Memory B cell (primary cell): Measurements from ENCODE around the gene DGKD.
A peak's percentile ranks its signal among the peaks of the same experiment; 100 is the strongest.

ENCODE experiments used
- ATAC-seq: fragments of 150-1000 bp; cut with Tn5 transposase; 2 replicates; pipeline ENCODE4 v1.10.0; 2021; ENCODE audit warnings: low read depth, mild to moderate bottlenecking, moderate library complexity
- DNase-seq, 2 donors: peaks; one replicate each; pipeline ENCODE4 v3.0.0; 2022; ENCODE audit warnings: low spot score in 2 of 2
- H3K27ac Mint-ChIP-seq: one replicate; pipeline ENCODE4 v1.8.0; 2022; ENCODE audit warnings: mild to moderate bottlenecking, moderate library complexity, mixed read lengths
- H3K27me3 Mint-ChIP-seq: one replicate; pipeline ENCODE4 v1.8.0; 2022; ENCODE audit warnings: mixed read lengths
- H3K36me3 Mint-ChIP-seq: one replicate; pipeline ENCODE4 v1.8.0; 2022; ENCODE audit warnings: mild to moderate bottlenecking, mixed read lengths
- H3K4me1 Mint-ChIP-seq: one replicate; pipeline ENCODE4 v1.8.0; 2022; ENCODE audit warnings: mixed read lengths
- H3K4me3 Mint-ChIP-seq: one replicate; pipeline ENCODE4 v1.8.0; 2022; ENCODE audit warnings: mild to moderate bottlenecking, moderate library complexity, mixed read lengths
- H3K9me3 Mint-ChIP-seq: one replicate; pipeline ENCODE4 v1.8.0; 2022; ENCODE audit warnings: mixed read lengths

DGKD gene

DNA sequence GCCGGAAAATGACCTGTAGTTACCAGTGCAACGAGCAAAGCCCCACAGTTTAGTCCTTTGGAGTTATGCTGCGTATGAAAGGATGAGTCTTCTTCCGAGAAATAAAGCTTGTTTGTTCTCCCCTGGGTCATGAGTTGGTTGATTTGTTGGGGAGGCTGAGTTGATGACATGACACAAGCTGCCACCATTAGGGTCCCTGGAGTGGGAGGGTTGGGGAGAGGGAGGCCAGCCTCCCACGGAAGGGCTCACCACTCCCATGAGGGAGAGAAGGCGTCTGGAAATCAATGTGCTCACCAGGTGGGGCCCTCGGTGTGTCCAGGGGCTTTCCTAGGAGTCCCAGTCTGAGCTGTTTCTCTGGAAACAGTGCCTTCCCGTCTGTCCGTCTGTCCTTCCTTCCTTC is 7.4 kb upstream of the DGKD start:
- DNase-seq (no peak), ATAC-seq (no peak)
- Mint-ChIP-seq H3K27me3 (no peaks in the 10 kb centered on the region), H3K36me3 (no peaks in the 10 kb centered on the region), H3K4me1 (peaks cover 41% of the 10 kb centered on the region), H3K9me3 (no peaks in the 10 kb centered on the region), H3K4me3 (no peak overlapping the region), H3K27ac (no peak overlapping the region)

DNA sequence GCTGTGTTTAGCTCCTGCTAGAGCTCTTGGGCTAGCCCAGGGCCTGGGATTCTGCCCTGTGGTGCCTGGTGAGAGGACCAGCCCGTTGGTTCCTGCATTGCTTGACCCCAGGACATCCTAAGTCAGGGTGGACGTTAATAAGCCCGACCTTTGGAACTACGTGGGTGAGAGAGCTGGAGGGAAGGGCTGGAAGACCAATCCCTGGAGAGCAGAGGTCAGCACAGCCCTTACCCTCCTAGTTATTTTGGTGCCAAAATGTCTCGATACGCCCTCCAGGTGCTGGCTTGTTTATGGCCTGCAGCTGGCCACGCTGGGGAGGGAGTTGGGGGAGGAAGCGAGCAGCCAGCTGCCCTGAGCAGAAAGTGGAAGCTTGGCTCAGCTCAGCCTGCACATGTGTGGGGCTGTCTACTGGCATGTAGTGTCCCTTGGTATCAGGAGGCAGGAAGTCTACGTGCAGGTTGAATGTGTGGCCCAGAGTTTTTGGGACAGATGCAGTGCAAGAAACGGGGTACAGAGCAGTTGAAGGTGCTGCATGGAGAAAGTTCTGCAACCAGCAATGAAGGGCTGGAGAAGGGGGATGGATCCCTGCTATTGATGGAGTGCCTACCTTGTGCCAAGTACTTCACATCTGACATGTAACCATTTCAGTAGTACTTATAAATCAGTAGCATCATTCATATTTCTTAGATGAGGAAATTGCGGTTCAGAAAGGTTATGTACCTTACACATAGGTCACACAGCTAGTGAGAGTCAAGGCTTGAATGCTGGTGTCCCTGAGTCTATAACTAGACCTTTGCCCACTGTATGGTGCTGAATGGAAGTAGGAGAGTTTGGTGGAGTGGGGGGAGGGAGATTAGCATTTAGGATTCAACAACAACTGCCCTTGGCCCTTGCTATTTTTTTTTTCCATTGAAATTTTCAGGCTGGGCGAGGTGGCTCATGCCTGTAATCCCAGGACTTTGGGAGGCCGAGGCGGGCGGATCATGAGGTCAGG is 5.0 kb upstream of the DGKD start:
- peak overlapping the region; percentile 48 for H3K4me3 Mint-ChIP-seq
- DNase-seq (peak in 1 of 2 donors; percentile 39), ATAC-seq (peak; percentile 58)
- H3K27me3 Mint-ChIP-seq, result no peaks in the 10 kb centered on the region
- H3K36me3 Mint-ChIP-seq, result peaks cover 5% of the 10 kb centered on the region
- H3K4me1 Mint-ChIP-seq, result peaks cover 58% of the 10 kb centered on the region
- H3K9me3 Mint-ChIP-seq, result no peaks in the 10 kb centered on the region
- peak overlapping the region; percentile 12 for H3K27ac Mint-ChIP-seq

DNA sequence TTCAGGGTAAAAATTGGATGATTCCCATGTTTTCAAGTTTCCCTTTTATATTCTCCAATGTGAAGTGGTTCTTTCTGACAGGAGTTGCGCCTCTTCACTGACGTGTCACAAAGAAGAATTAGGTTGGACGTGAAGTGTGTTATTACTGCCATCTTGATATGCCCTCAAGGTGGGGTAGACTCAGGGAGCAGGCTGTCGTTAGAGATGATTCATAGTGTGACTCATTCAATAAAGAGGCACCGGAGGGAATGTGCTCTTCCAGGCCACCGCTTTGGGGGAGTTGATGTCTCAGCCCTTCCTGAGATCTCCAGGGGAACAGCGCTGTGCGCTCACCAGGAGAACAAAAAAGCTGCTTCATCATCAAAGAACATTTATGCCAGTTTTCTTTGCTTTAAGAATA is 3.6 kb upstream of the DGKD start:
- peaks cover 60% of the 10 kb centered on the region for H3K4me1 Mint-ChIP-seq
- peak overlapping the region; percentile 28 for H3K27ac Mint-ChIP-seq
- peaks cover 5% of the 10 kb centered on the region for H3K36me3 Mint-ChIP-seq
- ATAC-seq (no peak), DNase-seq (no peak)
- no peaks in the 10 kb centered on the region for H3K27me3 Mint-ChIP-seq
- H3K9me3 Mint-ChIP-seq, result no peaks in the 10 kb centered on the region
- H3K4me3 Mint-ChIP-seq, result no peak overlapping the region

DNA sequence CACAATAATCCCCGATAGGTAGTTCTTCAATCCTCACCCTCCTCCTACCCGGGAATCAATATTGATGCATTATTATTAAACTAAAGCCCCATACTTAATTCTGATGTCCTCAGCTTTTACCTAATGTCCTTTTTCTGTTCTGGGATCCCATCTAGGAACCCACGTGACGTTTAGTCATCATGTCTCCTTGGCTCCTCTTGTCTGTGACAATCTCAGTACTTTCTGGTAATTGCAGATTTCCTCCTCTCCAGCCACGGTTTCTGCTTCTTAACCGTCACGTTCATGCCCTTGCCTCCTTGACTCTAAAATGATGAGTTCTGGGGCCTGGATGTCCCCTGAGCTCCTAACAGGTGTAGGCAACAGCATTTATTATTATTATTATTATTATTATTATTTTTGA is 2.9 kb upstream of the DGKD start:
- no peaks in the 10 kb centered on the region for H3K27me3 Mint-ChIP-seq
- H3K36me3 Mint-ChIP-seq, result peaks cover 5% of the 10 kb centered on the region
- H3K4me3 Mint-ChIP-seq, result no peak overlapping the region
- H3K4me1 Mint-ChIP-seq, result peaks cover 65% of the 10 kb centered on the region
- ATAC-seq (no peak), DNase-seq (no peak)
- H3K27ac Mint-ChIP-seq, result no peak overlapping the region
- H3K9me3 Mint-ChIP-seq, result no peaks in the 10 kb centered on the region

DNA sequence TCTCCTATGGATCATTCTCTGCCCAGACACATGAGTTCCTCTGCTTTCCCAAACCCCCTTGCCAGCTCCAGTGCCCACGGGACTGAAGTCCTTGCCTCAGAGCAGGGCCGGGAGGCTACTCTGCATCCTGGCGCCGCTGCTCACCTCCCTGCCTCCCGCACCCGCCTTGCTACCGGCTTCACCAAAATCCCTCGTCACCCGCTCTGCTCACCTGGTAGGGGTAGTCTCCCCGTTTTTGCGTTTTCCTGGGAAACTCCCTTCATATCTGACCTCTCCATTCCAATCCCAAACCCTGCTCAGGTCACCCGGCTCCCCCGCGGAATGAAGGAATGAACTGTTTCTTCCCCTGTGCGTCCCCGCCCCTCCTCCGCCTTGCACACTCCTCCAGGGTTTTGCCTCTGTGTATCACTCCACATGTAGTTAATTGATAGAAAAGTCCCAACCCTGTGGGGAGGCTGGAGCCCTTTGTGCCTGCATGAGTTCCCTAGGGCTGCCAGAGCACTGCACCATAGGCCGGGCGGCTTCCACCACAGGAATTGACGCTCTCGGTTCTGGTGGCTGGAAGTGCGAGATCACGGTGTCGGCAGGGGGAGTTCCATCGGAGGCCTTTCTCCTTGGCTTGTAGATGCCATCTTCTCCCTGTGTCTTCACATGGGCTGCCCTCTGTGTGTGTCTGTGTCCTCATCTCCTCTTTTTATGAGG is 2.0 kb upstream of the DGKD start:
- ATAC-seq (no peak), DNase-seq (no peak)
- Mint-ChIP-seq H3K4me3 (peak overlapping the region; percentile 85), H3K27me3 (no peaks in the 10 kb centered on the region), H3K9me3 (no peaks in the 10 kb centered on the region), H3K4me1 (peaks cover 70% of the 10 kb centered on the region), H3K36me3 (peaks cover 5% of the 10 kb centered on the region), H3K27ac (peak overlapping the region; percentile 74)

DNA sequence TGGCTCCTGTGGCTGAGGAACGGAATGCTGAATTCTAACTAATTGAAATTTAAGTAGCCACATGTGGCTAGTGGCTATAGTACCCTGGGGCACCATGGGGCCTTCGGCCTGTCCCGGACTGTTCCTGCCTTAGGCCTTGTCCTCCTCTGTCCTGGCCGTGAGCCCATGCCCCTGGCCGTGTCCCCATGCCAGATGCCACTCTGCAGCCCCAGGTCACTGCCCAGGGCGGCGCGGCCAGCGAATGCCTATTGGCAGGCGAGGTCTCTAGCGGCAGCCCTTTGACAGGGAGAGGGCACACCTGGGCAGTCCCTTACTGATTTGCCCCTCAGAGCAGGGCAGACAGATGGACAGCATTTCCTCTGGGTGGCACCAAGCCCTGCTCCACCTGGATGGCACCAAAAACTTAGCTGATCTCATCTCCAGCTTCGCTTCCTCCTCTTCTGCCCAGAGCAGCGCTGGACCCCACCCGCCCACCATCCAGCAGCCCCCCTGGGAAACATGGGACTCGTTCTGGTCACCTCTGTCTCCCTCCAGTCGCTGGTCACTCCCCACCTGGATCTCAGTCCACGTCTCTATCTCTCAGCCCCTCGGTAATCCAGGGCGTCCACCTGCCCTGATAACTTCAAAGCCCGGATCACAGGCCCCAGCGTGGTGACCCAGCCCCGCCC is 1.1 kb upstream of the DGKD start:
- H3K27ac Mint-ChIP-seq, result peak overlapping the region; percentile 96
- DNase-seq (no peak), ATAC-seq (no peak)
- peaks cover 68% of the 10 kb centered on the region for H3K4me1 Mint-ChIP-seq
- no peaks in the 10 kb centered on the region for H3K27me3 Mint-ChIP-seq
- peak overlapping the region; percentile 85 for H3K4me3 Mint-ChIP-seq
- no peaks in the 10 kb centered on the region for H3K9me3 Mint-ChIP-seq
- peaks cover 5% of the 10 kb centered on the region for H3K36me3 Mint-ChIP-seq

DNA sequence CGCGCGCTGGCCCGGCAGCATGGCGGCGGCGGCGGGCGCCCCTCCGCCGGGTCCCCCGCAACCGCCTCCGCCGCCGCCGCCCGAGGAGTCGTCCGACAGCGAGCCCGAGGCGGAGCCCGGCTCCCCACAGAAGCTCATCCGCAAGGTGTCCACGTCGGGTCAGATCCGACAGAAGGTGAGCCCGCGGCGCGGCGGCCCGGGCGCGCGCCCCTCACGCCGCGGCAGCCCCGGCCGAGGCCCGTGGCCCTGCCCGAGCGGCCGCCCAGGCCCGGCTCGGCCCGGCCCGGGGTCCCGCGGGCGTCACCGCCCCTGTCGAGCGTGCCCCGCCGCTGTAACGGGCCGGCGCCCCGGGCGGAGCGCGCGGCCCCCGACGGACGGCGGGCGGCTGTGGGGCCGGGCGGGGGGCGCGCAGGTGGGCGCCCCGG is 218 bp downstream of the DGKD start:
- Mint-ChIP-seq H3K27me3 (no peaks in the 10 kb centered on the region), H3K4me3 (peak overlapping the region; percentile 60), H3K4me1 (peaks cover 66% of the 10 kb centered on the region), H3K9me3 (no peaks in the 10 kb centered on the region), H3K36me3 (peaks cover 5% of the 10 kb centered on the region), H3K27ac (no peak overlapping the region)
- ATAC-seq (peak; percentile 8), DNase-seq (no peak)

DNA sequence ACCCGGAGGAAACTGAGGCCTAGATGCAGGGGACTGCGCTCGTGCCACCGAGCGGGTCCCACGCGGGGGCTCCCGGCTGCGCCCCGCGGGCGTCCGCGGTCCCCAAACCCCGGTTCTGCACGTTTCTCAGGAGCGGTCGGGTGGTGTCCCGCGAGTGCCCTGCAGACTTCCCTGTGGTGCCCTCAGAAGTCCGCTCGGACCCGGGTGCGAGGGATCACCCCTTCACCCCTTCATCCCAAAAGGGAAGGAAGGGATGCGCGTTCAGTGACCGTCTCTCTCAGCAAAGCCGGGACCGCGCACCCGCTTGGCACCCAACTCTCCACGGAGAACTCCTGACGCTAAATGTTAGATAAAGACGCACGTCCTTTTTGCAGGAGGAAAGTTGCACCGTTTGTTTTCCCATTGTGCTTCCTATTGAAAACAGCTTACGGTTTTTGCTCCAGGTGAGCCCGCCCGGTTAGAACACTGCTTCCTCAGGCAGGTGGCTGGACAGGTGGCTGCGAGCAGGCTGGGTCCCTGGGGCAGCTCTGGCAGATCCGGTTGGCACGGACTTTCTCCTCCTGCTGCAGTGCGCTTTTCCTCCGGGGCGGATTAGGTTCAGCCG is 779 bp downstream of the DGKD start:
- H3K9me3 Mint-ChIP-seq, result no peaks in the 10 kb centered on the region
- H3K4me1 Mint-ChIP-seq, result peaks cover 69% of the 10 kb centered on the region
- H3K36me3 Mint-ChIP-seq, result peaks cover 8% of the 10 kb centered on the region
- peak overlapping the region; percentile 51 for H3K27ac Mint-ChIP-seq
- DNase-seq (peak in 1 of 2 donors; percentile 16), ATAC-seq (no peak)
- peak overlapping the region; percentile 88 for H3K4me3 Mint-ChIP-seq
- H3K27me3 Mint-ChIP-seq, result no peaks in the 10 kb centered on the region

DNA sequence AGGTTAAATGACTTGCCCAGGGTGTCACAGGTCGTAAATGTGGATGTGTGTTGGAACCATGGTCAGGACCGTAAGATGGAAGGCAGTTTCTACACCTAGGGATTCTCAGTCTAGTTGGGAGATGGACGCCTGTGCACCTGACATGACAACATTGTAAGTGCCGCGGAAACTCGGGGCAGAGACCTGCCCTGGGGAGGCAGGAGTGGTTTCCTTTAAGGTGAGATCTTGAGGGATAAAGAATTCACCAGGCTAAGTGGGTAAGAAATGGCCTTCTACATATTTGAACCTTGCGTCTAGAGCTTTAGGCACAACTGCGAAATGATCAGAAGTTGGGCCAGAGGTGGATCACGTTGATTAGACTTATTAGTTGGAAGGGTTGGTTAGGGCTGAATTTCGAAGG is 1.6 kb downstream of the DGKD start:
- H3K27ac Mint-ChIP-seq, result peak overlapping the region; percentile 51
- peaks cover 11% of the 10 kb centered on the region for H3K36me3 Mint-ChIP-seq
- H3K27me3 Mint-ChIP-seq, result no peaks in the 10 kb centered on the region
- no peaks in the 10 kb centered on the region for H3K9me3 Mint-ChIP-seq
- ATAC-seq, result no peak
- peaks cover 66% of the 10 kb centered on the region for H3K4me1 Mint-ChIP-seq
- DNase-seq, result no peak
- peak overlapping the region; percentile 88 for H3K4me3 Mint-ChIP-seq

DNA sequence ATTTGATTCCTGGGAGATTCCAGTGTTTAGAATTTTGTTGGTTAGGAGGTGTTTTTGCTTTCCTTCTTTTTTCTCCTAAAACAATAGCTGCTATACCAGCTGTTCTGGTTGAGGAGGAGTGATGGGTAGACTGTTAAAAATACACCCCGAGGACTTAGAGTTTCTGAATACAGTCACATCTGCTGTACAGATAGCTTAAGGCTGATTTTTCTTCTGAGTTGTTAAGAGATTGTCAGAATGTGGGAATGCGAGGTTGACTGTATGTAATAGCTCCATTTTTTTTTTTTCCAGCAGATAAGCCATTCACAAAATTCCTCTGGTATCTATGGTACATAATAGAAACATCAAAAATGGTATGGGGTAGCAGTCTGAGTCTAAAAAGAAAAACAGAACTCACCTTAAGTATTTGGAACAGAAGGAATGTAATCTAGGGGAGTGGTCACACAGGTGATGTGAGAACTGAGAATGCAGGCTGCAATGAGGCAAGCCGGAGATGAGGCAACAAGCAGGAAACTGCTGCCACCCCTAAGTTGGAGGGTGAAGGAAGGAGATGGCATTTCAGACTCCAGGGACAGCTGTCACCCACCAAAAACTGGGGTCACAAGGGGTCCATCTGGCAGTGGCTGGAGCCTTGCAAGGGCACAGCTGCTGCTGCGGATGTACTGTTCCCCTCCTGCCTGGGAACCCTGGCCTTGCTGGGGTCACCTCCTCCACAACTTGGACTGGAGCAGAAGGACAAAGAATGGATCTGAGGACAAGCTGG is 2.4 kb downstream of the DGKD start:
- H3K4me1 Mint-ChIP-seq, result peaks cover 65% of the 10 kb centered on the region
- no peak for ATAC-seq
- peaks cover 11% of the 10 kb centered on the region for H3K36me3 Mint-ChIP-seq
- peak overlapping the region; percentile 88 for H3K4me3 Mint-ChIP-seq
- H3K27me3 Mint-ChIP-seq, result no peaks in the 10 kb centered on the region
- no peak for DNase-seq
- peak overlapping the region; percentile 51 for H3K27ac Mint-ChIP-seq
- no peaks in the 10 kb centered on the region for H3K9me3 Mint-ChIP-seq

DNA sequence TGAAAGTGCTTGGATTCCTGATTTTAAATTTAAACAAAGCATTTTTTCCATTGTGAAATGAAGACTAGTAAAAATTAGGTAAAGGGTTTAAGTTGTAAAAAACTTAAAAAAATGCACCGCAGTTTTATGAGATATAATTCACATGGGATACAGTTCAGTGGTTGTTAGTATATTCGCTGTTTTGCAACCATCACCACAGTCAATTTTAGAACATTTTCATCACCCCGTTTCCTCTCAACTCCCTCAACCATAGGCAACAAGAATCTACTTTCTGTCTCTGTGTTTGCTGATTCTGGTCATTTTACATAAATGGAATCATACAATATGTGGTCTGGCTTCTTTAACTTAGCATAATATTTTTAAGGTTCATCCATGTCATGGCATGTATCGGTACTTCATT is 4.0 kb downstream of the DGKD start:
- Mint-ChIP-seq H3K9me3 (no peaks in the 10 kb centered on the region), H3K4me1 (peaks cover 57% of the 10 kb centered on the region), H3K27me3 (no peaks in the 10 kb centered on the region), H3K27ac (peak overlapping the region; percentile 51), H3K4me3 (peak overlapping the region; percentile 76), H3K36me3 (peaks cover 16% of the 10 kb centered on the region)
- no peak for ATAC-seq
- DNase-seq, result no peak

DNA sequence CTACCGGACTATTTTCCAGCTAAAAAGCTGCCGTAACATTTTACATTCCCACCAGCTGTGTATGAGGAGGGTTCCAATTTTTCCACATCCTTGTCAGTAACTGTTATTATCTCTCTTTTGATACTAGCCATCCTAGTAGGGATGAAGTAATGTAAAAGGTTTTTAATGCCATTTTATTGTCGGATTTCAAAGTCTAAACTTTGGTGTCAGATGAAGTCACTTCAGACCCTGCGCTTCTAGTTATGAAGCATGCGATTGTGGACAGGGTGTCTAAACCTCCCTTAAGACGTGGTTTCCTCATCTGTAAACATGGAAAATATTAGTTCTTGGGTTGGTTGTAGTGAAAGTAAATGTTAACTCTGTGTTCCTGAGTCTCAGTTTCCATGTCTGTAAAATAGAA is 4.7 kb downstream of the DGKD start:
- peaks cover 55% of the 10 kb centered on the region for H3K4me1 Mint-ChIP-seq
- ATAC-seq, result no peak
- H3K9me3 Mint-ChIP-seq, result peaks cover 4% of the 10 kb centered on the region
- peak overlapping the region; percentile 76 for H3K4me3 Mint-ChIP-seq
- H3K27me3 Mint-ChIP-seq, result no peaks in the 10 kb centered on the region
- peaks cover 20% of the 10 kb centered on the region for H3K36me3 Mint-ChIP-seq
- H3K27ac Mint-ChIP-seq, result peak overlapping the region; percentile 51
- DNase-seq, result no peak

DNA sequence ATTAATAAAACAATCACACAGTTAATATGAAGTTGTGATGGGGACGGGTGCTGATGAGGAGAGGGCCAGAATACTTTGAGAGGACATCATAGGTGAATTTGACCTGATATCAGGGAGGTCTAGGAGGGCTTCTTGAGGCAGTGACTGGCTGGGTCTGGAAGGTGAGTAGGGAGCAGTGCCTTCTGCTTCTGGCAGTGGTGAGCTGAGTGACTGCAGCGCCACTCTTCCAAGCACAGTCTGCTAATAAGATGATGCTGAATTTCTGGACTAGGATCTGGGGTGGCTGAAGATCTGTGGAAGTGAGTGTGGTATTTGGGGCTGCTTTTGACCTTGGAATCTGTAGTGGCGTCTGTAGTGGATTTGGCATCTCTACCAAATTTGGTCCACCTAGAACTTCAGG is 5.5 kb downstream of the DGKD start:
- Mint-ChIP-seq H3K4me1 (peaks cover 57% of the 10 kb centered on the region), H3K36me3 (peaks cover 27% of the 10 kb centered on the region), H3K27me3 (no peaks in the 10 kb centered on the region), H3K4me3 (no peak overlapping the region), H3K9me3 (peaks cover 7% of the 10 kb centered on the region), H3K27ac (peak overlapping the region; percentile 19)
- DNase-seq (no peak), ATAC-seq (no peak)
